Vagina (tissue), 2 donors: Measurements from ENCODE around the gene TNFAIP1. TPM values are rescaled to one million over a fixed set of nuclear protein-coding genes. Genes with fewer than 3 reads are reported as not detected.

ENCODE experiments used
- DNase-seq, 2 donors: peaks; one replicate each; pipeline ENCODE4 v3.0.0-alpha.2; 2017; ENCODE audit errors: extremely low spot score in 2 of 2
- H3K27ac ChIP-seq: fragments of 200-600 bp; sonication (generic); one replicate; pipeline ENCODE4 v1.5.1; 2019
- H3K27me3 ChIP-seq: fragments of 200-600 bp; sonication (generic); one replicate; pipeline ENCODE4 v1.5.1; 2019
- H3K36me3 ChIP-seq, 2 donors: fragments of 200-600 bp; sonication (generic); one replicate each; pipeline ENCODE4 v1.5.1; 2017 to 2019
- H3K4me1 ChIP-seq: fragments of 200-600 bp; sonication (generic); one replicate; pipeline ENCODE4 v1.5.1; 2019
- H3K4me3 ChIP-seq, 2 donors: fragments of 200-600 bp; sonication (generic); 1 replicate in 1 of 2; 2 replicates in 1 of 2; pipeline ENCODE4 v1.5.1; 2016 to 2019
- H3K9me3 ChIP-seq: fragments of 200-600 bp; sonication (generic); one replicate; pipeline ENCODE4 v1.5.1; 2019
- POLR2A ChIP-seq, 2 donors: fragments of 450-650 bp; IDR thresholded peaks; one replicate each; pipeline ENCODE4 v1.6.1; 2017; ENCODE audit warnings: antibody characterized with exemption in 2 of 2, mild to moderate bottlenecking in 2 of 2, moderate library complexity in 2 of 2
- POLR2AphosphoS5 ChIP-seq, 2 donors: sonication (generic); formaldehyde crosslinking; IDR thresholded peaks; one replicate each; pipeline ENCODE4 v1.9.0; 2017; ENCODE audit warnings: antibody characterized with exemption in 2 of 2, mild to moderate bottlenecking in 2 of 2, low read depth in 1 of 2; ENCODE audit not compliant: insufficient read depth in 1 of 2
- intact Hi-C: fragments of 100-400 bp; cut with DNase I; formaldehyde crosslinking; loops from one replicate; pipeline ENCODE4 v1.15.1; 2023
- total RNA-seq: library from RNA; depleted of rRNA; stranded (reverse); fragments of >200 nt; gene quantifications from one replicate; pipeline ENCODE4 v1.2.3, GENCODE V29; 2016
- TF ChIP-seq, protein P1 (sequence below), 3 experiments: fragments of 450-650 bp in 2 of 3; fragments of 200-600 bp in 1 of 3; sonication (generic) in 1 of 3; IDR thresholded peaks; one replicate each; pipeline ENCODE4 v1.5.1; 2017 to 2019; ENCODE audit warnings: antibody characterized with exemption in 3 of 3, mild to moderate bottlenecking in 2 of 3, moderate library complexity in 2 of 3

Gene TNFAIP1
- total RNA-seq, 1 donor from 2014 or later, result 27.3 TPM

DNA sequence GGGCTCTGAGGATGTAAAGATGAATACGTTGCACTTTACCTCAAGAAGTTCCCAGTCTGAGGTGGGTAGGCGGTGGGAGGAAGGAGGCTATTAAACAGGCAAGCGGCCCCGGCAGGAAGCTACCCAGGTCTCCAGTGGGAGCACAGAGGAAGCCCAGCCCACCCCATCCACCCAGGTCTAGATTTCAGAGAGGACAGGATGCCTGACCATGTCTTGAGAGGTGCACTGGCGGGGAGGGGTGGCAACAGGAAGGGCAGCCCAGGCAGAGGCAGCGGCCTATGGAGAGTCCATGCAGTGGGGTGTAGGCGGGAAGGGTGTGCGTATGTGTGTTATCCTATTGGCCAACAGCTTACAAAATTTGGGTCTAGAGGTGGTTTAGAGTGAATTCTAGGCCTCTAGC, 49.8 kb downstream of the TNFAIP1 start:
- no peaks in the 10 kb centered on the region for H3K27me3 ChIP-seq
- peak overlapping the region in 1 of 2 donors; percentile 40 for H3K4me3 ChIP-seq
- peaks cover 0 to 26% of the 10 kb centered on the region in 2 donors for H3K36me3 ChIP-seq
- no peak for DNase-seq
- intact Hi-C loops, result no loop called here
- TF ChIP-seq POLR2AphosphoS5 (IDR thresholded peaks at IDR 0.05; ENCODE audit: insufficient read depth in 1 of 2, low read depth in 1 of 2), result no peak
- TF ChIP-seq, protein P1, sequence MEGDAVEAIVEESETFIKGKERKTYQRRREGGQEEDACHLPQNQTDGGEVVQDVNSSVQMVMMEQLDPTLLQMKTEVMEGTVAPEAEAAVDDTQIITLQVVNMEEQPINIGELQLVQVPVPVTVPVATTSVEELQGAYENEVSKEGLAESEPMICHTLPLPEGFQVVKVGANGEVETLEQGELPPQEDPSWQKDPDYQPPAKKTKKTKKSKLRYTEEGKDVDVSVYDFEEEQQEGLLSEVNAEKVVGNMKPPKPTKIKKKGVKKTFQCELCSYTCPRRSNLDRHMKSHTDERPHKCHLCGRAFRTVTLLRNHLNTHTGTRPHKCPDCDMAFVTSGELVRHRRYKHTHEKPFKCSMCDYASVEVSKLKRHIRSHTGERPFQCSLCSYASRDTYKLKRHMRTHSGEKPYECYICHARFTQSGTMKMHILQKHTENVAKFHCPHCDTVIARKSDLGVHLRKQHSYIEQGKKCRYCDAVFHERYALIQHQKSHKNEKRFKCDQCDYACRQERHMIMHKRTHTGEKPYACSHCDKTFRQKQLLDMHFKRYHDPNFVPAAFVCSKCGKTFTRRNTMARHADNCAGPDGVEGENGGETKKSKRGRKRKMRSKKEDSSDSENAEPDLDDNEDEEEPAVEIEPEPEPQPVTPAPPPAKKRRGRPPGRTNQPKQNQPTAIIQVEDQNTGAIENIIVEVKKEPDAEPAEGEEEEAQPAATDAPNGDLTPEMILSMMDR (IDR thresholded peaks at IDR 0.05), result no peak
- TF ChIP-seq POLR2A (IDR thresholded peaks at IDR 0.05), result no peak
- H3K27ac ChIP-seq, result no peak overlapping the region
- H3K9me3 ChIP-seq, result no peaks in the 10 kb centered on the region
- H3K4me1 ChIP-seq, result peaks cover 23% of the 10 kb centered on the region

DNA sequence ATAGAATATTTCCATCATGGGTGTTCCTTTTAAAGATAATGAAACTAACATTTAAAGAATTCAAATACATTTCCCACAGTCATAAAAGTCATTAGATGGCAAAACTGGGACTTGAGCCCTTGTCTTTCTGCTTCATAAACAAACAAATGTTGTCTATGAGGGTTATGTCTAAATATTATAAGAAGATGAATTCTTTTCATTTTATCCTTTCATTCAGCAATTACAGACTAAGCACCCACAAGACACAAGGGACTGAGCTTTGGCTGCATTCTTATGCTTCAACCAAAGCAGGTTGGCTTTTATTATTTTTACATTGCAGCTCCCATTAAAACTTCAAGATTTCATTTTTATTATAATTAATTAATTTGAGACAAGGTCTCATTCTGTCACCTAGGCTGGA, 50.8 kb downstream of the TNFAIP1 start:
- Histone ChIP-seq H3K4me3 (no peak overlapping the region), H3K27ac (no peak overlapping the region), H3K4me1 (peaks cover 16% of the 10 kb centered on the region), H3K9me3 (no peaks in the 10 kb centered on the region), H3K27me3 (no peaks in the 10 kb centered on the region), H3K36me3 (peaks cover 0 to 36% of the 10 kb centered on the region in 2 donors)
- no peak for TF ChIP-seq POLR2AphosphoS5 (IDR thresholded peaks at IDR 0.05; ENCODE audit: insufficient read depth in 1 of 2, low read depth in 1 of 2)
- TF ChIP-seq, protein P1 (IDR thresholded peaks at IDR 0.05), result no peak
- TF ChIP-seq POLR2A (IDR thresholded peaks at IDR 0.05), result no peak
- intact Hi-C loops, result no loop called here
- no peak for DNase-seq

DNA sequence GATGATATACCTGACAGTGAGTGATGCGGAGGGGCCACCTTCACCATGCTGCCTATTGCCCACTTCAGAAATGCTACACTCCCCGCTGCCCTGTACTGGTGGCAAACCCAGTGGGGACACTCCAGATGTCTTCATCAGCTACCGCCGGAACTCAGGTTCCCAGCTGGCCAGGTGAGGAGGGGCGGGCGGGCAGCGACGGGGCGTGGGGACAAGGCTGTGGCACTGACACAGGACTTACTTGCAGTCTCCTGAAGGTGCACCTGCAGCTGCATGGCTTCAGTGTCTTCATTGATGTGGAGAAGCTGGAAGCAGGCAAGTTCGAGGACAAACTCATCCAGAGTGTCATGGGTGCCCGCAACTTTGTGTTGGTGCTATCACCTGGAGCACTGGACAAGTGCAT, 52.5 kb downstream of the TNFAIP1 start:
- intact Hi-C loops, result no loop called here
- Histone ChIP-seq H3K27ac (no peak overlapping the region), H3K27me3 (no peaks in the 10 kb centered on the region), H3K9me3 (no peaks in the 10 kb centered on the region), H3K36me3 (peaks cover 0 to 44% of the 10 kb centered on the region in 2 donors), H3K4me1 (peaks cover 13% of the 10 kb centered on the region), H3K4me3 (no peak overlapping the region)
- peak in 1 of 2 donors; percentile 81 for DNase-seq
- no peak for TF ChIP-seq POLR2AphosphoS5 (IDR thresholded peaks at IDR 0.05; ENCODE audit: insufficient read depth in 1 of 2, low read depth in 1 of 2)
- TF ChIP-seq POLR2A (IDR thresholded peaks at IDR 0.05), result no peak
- TF ChIP-seq, protein P1 (IDR thresholded peaks at IDR 0.05), result no peak

DNA sequence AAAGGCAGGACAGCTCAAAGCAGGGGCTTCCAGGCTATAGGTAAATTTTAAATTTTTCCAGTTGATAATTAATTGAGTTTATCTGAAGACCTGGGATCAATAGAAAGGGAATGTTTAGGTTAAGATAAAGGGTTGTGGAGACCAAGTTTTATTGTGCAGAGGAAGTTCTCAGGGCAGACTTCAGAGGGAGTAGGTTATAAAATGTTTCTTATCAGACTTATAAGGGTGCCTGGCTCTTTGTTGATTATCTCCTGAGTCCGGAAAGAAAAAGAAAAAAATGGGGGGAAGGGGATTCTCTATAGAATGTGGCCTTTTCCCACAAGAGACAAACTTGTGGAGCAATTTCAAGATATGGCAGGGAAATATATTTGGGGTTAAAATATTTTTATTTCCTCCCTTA, 54.6 kb downstream of the TNFAIP1 start:
- DNase-seq, result no peak
- no peaks in the 10 kb centered on the region for H3K9me3 ChIP-seq
- H3K36me3 ChIP-seq, result peaks cover 0 to 44% of the 10 kb centered on the region in 2 donors
- TF ChIP-seq, protein P1 (IDR thresholded peaks at IDR 0.05), result no peak
- peaks cover 3% of the 10 kb centered on the region for H3K4me1 ChIP-seq
- no peak overlapping the region for H3K4me3 ChIP-seq
- H3K27me3 ChIP-seq, result no peaks in the 10 kb centered on the region
- intact Hi-C loops, result no loop called here
- no peak overlapping the region for H3K27ac ChIP-seq

DNA sequence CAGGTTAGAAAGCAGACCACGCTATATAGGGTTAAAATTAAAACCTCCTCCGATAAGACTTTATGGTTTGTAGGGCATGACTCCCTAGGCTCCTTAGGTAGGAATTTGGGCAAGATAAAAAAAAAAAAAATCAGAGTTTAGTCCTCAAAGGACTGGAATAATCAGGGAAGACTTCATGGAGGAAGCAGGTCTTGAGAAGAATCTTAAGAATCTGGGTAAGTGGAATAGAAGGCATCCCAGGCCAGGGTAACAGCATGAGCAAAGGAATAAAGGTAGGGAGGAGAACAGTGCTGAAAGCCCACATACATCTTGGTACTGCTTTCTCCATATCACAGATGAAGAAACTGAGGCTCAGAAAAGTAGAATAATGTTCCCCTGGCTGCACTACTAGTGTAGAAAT, 55.0 kb downstream of the TNFAIP1 start:
- TF ChIP-seq POLR2AphosphoS5 (IDR thresholded peaks at IDR 0.05; ENCODE audit: insufficient read depth in 1 of 2, low read depth in 1 of 2) (no peak), POLR2A (IDR thresholded peaks at IDR 0.05) (no peak)
- TF ChIP-seq, protein P1 (IDR thresholded peaks at IDR 0.05), result no peak
- Histone ChIP-seq H3K27ac (no peak overlapping the region), H3K4me1 (no peaks in the 10 kb centered on the region), H3K9me3 (no peaks in the 10 kb centered on the region), H3K36me3 (peaks cover 0 to 44% of the 10 kb centered on the region in 2 donors), H3K27me3 (no peaks in the 10 kb centered on the region), H3K4me3 (no peak overlapping the region)
- intact Hi-C loops, result no loop called here
- DNase-seq, result no peak
